Mucosa of descending colon (tissue), 3 donors: ENCODE data around the gene ZMYND11. TPM values are rescaled to one million over a fixed set of nuclear protein-coding genes. Genes with fewer than 3 reads are reported as not detected.
"Not testable (repeated sequence)": the region's sequence is repeated elsewhere in the genome, so short reads cannot be mapped to it uniquely, and the experiment has no call there.

Source experiments
- ATAC-seq: fragments of 200-7000 bp; cut with Tn5 transposase; one replicate; pipeline ENCODE4 v1.9.1; 2020; ENCODE audit warnings: mild to moderate bottlenecking, moderate library complexity
- DNase-seq, 3 donors: peaks; one replicate each; pipeline ENCODE4 v3.0.0-alpha.2; 2020
- H3K36me3 ChIP-seq: fragments of 200-600 bp; one replicate; pipeline ENCODE4 v1.8.0; 2021; ENCODE audit warnings: low read depth, mild to moderate bottlenecking
- H3K4me1 ChIP-seq: fragments of 200-600 bp; one replicate; pipeline ENCODE4 v1.8.0; 2021; ENCODE audit warnings: low read depth, mild to moderate bottlenecking
- H3K4me3 ChIP-seq: fragments of 200-600 bp; one replicate; pipeline ENCODE4 v1.8.0; 2021; ENCODE audit warnings: mild to moderate bottlenecking
- H3K9me3 ChIP-seq: fragments of 200-600 bp; one replicate; pipeline ENCODE4 v1.8.0; 2021; ENCODE audit warnings: mild to moderate bottlenecking
- intact Hi-C, 2 donors: fragments of 100-400 bp; cut with DNase I in 1 of 2; cut with micrococcal nuclease in 1 of 2; formaldehyde crosslinking; loops; one replicate each; pipeline versions ENCODE4 v1.11.0 to v1.11.1; 2022; cut with DNase I, micrococcal nuclease
- total RNA-seq, 3 donors: library from RNA; stranded (reverse); fragmentation: NEBNext Ultra II Directional in 2 of 3; extraction: Animal tissue kit (Norgen Biotek cat#: 25700) in 2 of 3; gene quantifications; one replicate each; pipeline versions ENCODE4 v1.2.1 to v1.2.4, GENCODE V29; 2021 to 2023
- TF ChIP-seq, protein P1 (sequence below): fragments of 200-600 bp; IDR thresholded peaks from one replicate; pipeline ENCODE4 v1.8.0; 2022; ENCODE audit warnings: antibody characterized with exemption, mild to moderate bottlenecking
- donor health status: DM: no; HTN: no; CAD: no; lungs with moderate emphysema.
- donor health status: DM: no; HTN: no; CAD: no.
- donor health status: DM: no; HTN: yes; CAD: no.

ZMYND11 gene
- total RNA-seq, 3 donors from 2014 or later, result 34.5 to 131 (median 37.6) TPM

DNA sequence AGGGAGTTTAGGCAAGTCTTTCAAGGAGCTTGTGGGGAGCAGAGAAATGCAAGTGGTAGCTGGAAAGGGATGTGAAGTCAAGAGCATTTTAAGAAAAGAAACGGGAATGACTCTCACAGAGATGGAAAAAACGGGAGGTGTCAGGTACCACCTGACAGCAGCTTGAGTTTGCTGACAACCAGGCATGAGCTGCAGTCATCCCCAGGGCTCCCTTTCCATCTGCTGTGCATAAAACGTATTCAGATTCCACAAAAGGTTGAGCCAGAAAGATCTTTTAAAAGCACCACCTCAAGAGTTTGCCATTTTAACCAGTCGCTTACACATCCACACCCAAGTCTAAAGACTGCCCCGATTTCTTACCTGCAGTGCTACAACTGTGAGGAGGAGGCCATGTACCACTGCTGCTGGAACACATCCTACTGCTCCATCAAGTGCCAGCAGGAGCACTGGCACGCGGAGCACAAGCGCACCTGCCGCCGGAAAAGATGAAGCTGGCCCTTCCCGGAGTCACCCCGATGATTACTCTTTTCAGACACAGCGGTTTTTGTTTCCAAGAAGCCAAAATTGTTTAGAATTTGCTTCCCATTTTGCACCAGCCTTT is 116.8 kb downstream of the ZMYND11 start:
- H3K36me3 ChIP-seq, result no peaks in the 10 kb centered on the region
- no peak for DNase-seq
- intact Hi-C loops, result no loop called here
- TF ChIP-seq, protein P1, sequence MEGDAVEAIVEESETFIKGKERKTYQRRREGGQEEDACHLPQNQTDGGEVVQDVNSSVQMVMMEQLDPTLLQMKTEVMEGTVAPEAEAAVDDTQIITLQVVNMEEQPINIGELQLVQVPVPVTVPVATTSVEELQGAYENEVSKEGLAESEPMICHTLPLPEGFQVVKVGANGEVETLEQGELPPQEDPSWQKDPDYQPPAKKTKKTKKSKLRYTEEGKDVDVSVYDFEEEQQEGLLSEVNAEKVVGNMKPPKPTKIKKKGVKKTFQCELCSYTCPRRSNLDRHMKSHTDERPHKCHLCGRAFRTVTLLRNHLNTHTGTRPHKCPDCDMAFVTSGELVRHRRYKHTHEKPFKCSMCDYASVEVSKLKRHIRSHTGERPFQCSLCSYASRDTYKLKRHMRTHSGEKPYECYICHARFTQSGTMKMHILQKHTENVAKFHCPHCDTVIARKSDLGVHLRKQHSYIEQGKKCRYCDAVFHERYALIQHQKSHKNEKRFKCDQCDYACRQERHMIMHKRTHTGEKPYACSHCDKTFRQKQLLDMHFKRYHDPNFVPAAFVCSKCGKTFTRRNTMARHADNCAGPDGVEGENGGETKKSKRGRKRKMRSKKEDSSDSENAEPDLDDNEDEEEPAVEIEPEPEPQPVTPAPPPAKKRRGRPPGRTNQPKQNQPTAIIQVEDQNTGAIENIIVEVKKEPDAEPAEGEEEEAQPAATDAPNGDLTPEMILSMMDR, result no peak
- ATAC-seq, result no peak
- no peaks in the 10 kb centered on the region for H3K4me1 ChIP-seq
- no peak overlapping the region for H3K4me3 ChIP-seq
- H3K9me3 ChIP-seq, result no peaks in the 10 kb centered on the region

DNA sequence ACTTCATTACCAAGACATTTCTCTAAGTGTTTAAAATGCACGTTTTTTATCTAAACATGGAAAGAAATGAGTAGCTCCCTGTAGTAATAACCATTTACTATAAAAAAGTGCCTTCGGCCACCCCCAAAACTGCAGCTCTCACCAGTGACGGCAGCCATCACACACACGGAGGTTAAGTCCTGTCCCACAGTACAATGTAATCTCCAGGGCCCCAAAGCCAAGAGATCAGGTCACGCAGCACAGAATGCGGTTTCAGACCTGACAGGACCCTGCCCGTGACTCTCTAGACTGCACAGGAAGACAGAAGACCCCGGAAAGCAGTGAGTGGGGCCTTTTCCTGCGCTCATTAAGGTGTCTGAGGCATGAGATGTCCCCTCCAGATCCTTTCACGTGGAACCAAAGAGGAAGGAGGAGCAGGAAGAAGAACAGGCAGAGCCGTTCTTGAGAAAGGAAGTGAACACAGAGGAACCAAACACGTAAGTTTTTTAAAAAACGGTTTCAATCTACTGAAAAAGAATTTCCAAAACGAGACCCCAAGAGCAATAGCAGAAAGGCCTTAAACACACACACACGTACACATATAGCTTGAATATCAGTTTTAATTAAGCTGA is 125.7 kb downstream of the ZMYND11 start:
- ATAC-seq (no peak), DNase-seq (no peak)
- no peaks in the 10 kb centered on the region for H3K4me1 ChIP-seq
- intact Hi-C loops, result no loop called here
- no peaks in the 10 kb centered on the region for H3K9me3 ChIP-seq
- TF ChIP-seq, protein P1, result no peak
- H3K4me3 ChIP-seq, result no peak overlapping the region
- no peaks in the 10 kb centered on the region for H3K36me3 ChIP-seq

- H3K9me3 ChIP-seq, DNase-seq, H3K4me1 ChIP-seq, H3K4me3 ChIP-seq, H3K36me3 ChIP-seq, intact Hi-C loops, ATAC-seq: not testable (repeated sequence)
Observed at GRCh38 chr10:264160-265073, 129.2 kb downstream of the ZMYND11 start.

DNA sequence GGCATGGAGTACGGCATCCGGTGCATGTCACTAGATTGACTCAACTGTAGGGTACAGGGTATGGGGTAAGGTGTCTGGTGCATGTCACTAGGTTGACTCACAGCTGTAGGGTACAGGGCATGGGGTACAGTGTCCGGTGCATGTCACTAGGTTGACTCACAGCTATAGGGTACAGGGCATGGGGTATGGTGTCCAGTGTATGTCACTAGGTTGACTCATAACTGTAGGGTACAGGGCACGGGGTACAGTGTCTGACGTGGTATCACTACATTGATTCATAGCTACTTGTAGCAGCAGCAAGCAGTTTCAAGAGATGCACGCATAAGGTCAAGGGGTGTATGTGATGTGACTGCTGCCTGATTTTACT is 129.8 kb downstream of the ZMYND11 start:
- DNase-seq, H3K9me3 ChIP-seq, H3K36me3 ChIP-seq, intact Hi-C loops, H3K4me3 ChIP-seq, ATAC-seq, H3K4me1 ChIP-seq: not testable (repeated sequence)

DNA sequence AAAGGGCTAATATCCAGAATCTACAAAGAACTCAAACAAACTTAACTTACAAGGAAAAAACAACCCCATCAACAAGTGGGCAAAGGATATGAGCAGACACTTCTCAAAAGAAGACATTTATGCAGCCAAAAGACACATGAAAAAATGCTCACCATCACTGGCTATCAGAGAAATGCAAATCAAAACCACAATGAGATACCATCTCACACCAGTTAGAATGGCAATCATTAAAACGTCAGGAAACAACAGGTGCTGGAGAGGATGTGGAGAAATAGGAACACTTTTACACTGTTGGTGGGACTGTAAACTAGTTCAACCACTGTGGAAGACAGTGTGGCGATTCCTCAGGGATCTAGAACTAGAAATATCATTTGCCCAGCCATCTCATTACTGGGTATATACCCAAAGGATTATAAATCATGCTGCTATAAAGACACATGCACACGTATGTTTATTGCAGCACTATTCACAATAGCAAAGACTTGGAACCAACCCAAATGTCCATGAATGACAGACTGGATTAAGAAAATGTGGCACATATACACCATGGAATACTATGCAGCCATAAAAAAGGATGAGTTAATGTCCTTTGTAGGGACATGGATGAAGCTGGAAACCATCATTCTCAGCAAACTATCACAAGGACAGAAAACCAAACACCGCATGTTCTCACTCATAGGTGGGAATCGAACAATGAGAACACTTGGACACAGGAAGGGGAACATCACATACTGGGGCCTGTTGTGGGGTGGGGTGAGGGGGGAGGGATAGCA is 130.7 kb downstream of the ZMYND11 start:
- ATAC-seq, result not testable (repeated sequence)

GRCh38 chr10:266974-267425 is 131.7 kb downstream of the ZMYND11 start:
- intact Hi-C loops, result no loop called here
- ATAC-seq (no peak), DNase-seq (no peak)
- Histone ChIP-seq H3K36me3 (no peaks in the 10 kb centered on the region), H3K4me1 (no peaks in the 10 kb centered on the region), H3K9me3 (no peaks in the 10 kb centered on the region), H3K4me3 (no peak overlapping the region)
- TF ChIP-seq, protein P1, result no peak

More for the DNA sequence above, 130.7 kb downstream of the ZMYND11 start:
- H3K9me3 ChIP-seq, H3K36me3 ChIP-seq, DNase-seq, intact Hi-C loops, H3K4me3 ChIP-seq, H3K4me1 ChIP-seq: not testable (repeated sequence)
